Stimulated activated CD4-positive, alpha-beta T cell treated with anti-CD3 and anti-CD28 coated beads, Interleukin-1b, Interleukin-23, amount 100 ng/mL, for 4 hours (primary cell): ENCODE measurements around the gene EMILIN3.

Experiments used
- DNase-seq, 2 donors: peaks; one replicate each; pipeline ENCODE4 v3.0.0-alpha.2; 2020; ENCODE audit warnings: low read depth in 2 of 2

EMILIN3 gene

DNA sequence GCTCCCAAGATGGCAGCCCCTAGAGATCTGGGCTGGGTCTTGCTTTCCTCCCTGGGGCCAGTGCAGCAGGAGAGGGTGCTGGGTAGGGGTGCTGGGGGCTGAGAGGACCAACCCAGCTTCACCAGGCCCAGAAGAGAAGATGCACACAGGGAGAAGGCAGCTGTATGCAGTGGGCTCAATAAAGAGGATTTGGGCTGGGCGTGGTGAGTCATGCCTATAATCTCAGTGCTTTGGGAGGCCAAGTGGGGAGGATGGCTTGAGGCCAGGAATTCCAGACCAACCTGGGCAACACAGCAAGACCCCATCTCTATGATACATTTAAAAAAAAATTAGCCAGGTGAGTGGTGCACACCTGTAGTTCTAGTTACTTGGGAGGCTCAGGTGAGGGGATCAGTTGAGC is 25.7 kb upstream of the EMILIN3 start:
- no peak for DNase-seq

- no peak for DNase-seq
These were observed 25.0 kb upstream of the EMILIN3 start for GRCh38 chr20:41391587-41392001.

DNA sequence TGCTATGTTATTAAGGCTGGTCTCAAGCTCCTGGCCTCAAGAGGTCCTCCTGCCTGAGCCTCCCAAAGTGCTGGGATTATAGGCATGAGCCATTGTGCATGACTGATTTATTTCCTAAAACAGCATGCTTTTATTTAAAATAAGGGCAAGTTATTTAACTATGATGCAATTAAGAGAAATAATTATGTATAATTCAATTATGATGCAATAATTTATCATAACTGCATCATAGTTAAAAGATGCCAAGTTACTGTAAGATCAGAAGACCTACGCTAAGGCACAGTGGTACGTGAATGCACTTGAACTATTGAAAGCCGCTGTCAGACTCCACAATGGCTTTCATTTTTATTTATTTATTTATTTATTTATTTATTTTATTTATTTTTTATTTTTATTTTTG is 24.3 kb upstream of the EMILIN3 start:
- DNase-seq = no peak

- DNase-seq = no peak
These were observed 20.8 kb upstream of the EMILIN3 start for GRCh38 chr20:41387444-41387851.

GRCh38 chr20:41386502-41387427 is 20.1 kb upstream of the EMILIN3 start:
- no peak for DNase-seq

DNA sequence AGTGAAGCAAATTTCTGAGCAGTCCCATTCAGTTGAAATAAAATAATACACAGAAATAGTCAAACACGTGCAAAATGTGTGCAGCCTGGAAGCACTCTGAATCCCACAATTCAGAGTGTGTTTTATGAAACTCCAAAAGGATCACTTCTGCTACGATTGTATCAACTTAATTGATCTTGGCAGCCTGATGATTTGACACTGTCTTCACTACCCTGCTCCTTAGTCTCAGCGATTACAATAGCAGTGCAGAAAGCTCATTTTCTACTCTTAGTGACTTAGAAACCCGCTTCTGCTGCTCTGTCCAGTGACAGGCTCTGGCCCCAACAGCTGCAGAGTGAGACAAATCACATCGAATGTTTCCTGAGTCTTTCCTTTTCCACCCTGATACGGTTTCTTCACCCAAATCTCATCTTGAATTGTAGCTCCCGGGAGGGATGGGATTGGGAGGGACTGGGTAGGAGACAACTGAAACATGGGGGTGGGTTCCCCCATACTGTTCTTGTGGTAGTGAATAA is 16.2 kb upstream of the EMILIN3 start:
- no peak for DNase-seq

DNA sequence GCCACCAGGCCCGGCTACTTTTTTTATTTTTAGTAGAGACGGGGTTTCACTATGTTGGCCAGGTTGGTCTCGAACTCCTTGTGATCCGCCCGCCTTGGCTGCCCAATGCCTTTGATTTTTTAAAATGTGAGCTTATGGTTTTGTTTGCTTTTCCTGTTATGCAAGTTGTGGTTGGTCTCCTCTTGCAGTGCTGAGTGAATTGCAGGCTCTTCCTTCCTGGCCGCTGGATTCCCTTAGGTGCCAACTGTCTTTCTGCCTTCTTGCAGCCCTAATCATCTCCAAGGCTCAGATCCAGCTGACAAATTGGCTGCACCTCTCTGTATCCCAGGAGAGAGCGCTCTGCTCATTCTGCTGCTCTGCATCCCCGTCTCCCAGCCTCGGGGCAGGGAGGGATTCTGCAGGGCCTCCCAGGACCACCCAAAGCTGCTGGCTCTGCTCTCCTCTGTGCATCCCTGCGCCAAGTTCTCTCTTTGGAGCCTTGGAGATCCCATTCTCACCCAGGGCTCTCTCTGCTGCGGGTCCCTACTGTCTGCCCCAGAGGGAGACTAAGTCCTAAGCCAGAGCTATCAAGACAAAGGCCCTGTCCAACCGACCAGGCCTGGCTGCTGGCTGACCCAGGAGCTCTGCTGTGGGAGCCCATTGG is 14.1 kb upstream of the EMILIN3 start:
- no peak for DNase-seq

- no peak for DNase-seq
These were observed 12.9 kb upstream of the EMILIN3 start for GRCh38 chr20:41379551-41379950.

GRCh38 chr20:41377275-41377674 is 10.7 kb upstream of the EMILIN3 start:
- DNase-seq = no peak

- no peak for DNase-seq
These were observed 9.7 kb upstream of the EMILIN3 start for GRCh38 chr20:41376349-41376748.

- no peak for DNase-seq
These were observed 9.2 kb upstream of the EMILIN3 start for GRCh38 chr20:41375846-41376245.

DNA sequence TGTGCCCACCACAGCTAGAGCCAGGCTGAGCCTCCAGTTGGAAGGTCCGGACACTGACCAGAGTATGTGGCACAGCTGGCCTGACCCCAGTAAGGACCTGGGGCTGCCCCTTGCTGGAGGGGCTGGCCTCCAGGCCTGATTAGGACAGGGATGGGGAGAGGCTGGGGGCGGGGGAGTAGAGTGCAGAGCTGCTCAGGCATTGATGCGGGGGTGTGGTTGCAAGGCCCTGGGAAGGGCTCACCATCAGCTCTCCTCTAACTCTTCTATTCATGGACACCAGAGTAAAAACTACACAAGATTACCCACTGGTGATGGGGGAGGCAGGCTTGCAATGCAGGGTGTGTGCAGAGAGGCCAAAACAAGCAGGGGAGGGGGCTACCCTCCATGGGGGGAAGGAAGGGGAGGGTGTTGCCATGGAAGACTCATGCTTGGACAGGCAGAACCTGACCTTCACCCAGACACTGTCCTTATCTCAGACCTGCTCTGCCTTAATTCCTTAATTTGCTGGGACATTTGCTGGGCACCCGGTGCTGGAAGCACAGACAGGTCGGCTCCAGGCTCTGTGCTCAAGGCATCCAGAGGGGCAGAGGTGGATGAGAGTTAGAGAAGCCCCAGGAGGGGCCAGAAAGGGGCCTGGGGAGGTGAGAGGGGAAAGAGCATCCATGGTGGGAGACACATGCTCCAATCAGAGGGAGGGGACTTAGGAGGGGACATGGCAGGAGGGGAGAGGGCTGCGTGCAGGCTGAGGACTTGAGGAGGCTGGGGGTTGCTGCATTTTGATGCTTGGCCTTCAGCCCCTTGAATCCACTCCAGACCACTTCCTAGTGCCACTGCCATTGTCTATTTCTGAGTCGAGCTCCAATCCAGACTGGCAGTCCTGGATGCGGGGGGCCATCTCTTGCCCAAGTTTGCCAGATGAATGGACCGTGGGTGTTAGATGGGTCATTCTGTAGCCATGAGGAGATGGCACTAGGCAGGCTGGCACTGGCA is 7.6 kb upstream of the EMILIN3 start:
- no peak for DNase-seq

DNA sequence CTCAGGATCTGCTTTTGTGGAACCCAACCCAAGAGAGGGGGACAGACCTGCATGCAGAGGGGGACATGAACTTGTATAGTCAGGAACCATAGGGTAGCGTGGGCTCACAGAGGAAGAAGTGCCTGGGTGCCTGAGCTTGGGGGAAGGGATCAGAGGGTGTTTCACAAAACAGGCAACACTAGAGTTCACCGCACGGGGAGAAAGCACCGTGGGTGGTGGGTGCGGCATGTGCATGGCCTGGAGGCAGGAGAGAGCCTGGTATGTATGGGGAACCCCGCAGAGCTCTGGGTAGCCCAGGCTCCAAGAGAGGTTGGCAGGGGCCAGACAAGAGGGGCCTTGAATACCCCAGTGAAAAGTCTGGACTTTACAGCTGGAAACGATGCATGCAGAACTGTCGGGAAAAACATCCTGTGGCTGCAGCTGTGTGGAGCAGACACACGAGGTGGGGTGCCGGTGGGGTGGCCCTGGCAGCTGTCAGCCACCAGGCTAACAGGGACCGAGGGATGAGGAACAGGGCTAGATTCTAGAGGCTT is 6.7 kb upstream of the EMILIN3 start:
- DNase-seq = no peak

DNA sequence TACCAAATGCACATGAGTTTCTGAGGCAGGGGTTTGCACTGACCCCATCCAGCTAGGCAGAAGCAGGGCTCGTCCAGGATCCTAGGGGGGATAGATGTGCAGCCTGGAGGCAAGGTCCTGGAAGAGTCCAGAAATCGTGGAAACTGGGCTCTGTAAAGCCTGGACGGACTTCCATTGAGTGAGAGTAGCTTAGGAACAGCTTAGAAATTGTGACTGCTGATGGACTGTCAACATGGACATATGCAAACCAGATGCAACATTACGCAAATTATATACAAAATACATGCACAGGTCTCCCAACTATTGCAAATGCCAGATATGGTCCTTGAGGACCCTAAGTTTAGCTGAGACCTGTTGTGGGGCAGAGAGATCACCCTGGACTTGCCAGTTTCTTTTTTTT is 4.8 kb upstream of the EMILIN3 start:
- no peak for DNase-seq

DNA sequence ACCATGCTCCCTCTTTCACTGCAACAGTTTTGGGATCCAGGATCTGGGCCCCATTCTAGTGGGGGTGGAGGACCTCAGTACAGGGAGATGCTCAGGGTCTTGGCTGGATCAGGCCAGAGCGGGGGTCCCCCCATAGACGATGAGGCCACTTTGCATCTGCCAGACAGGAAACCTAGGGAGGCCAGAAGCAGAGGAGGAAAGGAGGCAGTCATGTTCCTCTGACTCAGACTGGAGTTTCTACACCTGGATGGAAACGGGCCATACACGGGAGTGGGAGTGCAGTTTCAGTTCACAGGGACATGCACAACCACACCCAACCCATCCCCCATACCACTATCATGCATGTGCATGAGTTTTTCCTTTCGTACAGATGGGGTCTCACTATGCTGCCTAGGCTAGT is 3.6 kb upstream of the EMILIN3 start:
- no peak for DNase-seq

- no peak for DNase-seq
These were observed 3.1 kb upstream of the EMILIN3 start for GRCh38 chr20:41369673-41370072.

- no peak for DNase-seq
These were observed 1.3 kb upstream of the EMILIN3 start for GRCh38 chr20:41367956-41368355.

DNA sequence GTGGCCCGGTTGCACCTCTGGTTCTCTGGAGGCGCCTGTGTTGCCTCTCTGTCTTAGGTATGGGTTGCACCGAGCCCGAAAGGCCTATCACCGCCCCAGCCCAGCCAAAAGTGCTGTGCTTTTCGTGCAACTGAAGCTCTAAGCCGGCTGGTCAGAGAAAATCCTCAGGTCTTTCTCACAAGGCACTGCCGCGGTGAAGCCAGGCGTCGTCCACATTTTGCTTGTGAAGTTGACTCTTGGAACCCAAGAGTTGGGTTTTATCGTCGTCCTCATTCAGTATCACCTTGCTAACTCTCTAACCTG is 726 bp upstream of the EMILIN3 start:
- DNase-seq = no peak

DNA sequence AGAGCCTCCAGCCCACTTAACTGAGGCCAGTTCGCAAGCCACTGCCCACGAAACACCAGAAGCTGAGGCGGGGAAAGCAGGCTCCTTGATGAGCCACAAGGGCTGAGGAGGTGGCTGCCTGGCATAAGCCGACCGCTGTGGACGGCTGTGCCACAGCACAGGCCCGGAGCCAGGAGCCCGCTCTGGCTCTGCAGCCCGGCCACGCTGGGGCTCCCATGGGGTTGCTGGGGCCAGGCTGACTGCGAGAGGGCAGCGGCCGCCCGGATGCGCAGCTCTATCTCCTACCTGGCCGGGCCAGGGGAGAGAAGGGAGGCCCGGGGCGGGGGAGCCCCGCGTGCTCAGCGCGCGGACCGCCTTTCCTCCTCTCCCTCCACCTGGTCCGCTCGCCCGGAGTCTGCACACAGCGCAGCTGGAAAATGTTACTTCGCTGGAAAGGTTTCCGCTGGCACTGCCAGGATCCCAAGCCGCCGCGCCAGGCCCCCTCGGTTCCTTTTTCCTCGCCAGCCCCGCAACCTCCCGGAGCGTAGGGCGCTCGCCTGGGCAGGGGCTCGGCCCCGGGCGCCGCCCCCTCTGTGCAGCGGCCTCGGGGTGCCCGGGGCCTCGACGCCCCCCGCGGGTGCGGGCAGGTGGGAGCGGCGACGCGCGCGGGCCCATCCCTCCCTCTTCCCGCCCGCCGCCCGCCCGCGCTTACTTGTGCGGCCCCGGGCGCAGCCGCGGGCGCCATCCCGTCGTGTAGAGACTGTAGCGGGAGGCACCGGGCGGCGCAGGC is 657 bp downstream of the EMILIN3 start:
- DNase-seq = no peak

- no peak for DNase-seq
These were observed 1.5 kb downstream of the EMILIN3 start for GRCh38 chr20:41364967-41365765.
